OCI-LY7 (cell line): ENCODE measurements around the gene TMEM273. TPM values are rescaled to one million over a fixed set of nuclear protein-coding genes. Genes with fewer than 3 reads are reported as not detected.

Experiments
- BruUV-seq: library from RNA; stranded (reverse); fragments of 400-500 nt; replicated peaks from 2 replicates; lab custom pipeline; 2021; lab: Mats Ljungman, UMichigan
- CTCF ChIA-PET: fragments of 300-600 bp; sonication (Branson Sonifier 250); formaldehyde crosslinking; loops from one replicate; lab custom pipeline; 2022; ENCODE audit warnings: antibody characterized with exemption; ENCODE audit not compliant: unreplicated experiment; lab: Charles Lee
- POLR2A ChIA-PET: fragments of 300-600 bp; sonication (Branson Sonifier 250); formaldehyde crosslinking; loops from one replicate; lab custom pipeline; 2022; ENCODE audit warnings: antibody characterized with exemption; lab: Charles Lee
- DNase-seq: peaks from one replicate; pipeline ENCODE4 v3.0.0-alpha.2; 2015; ENCODE audit warnings: low spot score
- H2AFZ ChIP-seq: fragments of 200-600 bp; sonication (generic), shearing (Covaris generic); 2 replicates; pipeline ENCODE4 v1.6.1; 2014; ENCODE audit warnings: mild to moderate bottlenecking, antibody characterized with exemption, low read length, moderate library complexity
- H3K27ac ChIP-seq: fragments of 200-600 bp; sonication (generic); 2 replicates; pipeline ENCODE4 v1.5.1; 2014; ENCODE audit warnings: mixed run types, low read depth, mild to moderate bottlenecking, moderate library complexity, low read length, inconsistent platforms; ENCODE audit not compliant: poor library complexity, severe bottlenecking
- H3K36me3 ChIP-seq: fragments of 200-600 bp; sonication (generic); 2 replicates; pipeline ENCODE4 v1.6.1; 2014; ENCODE audit warnings: mild to moderate bottlenecking, antibody characterized with exemption, low read length, moderate library complexity, mixed read lengths; ENCODE audit not compliant: insufficient read depth
- H3K4me1 ChIP-seq: fragments of 200-600 bp; sonication (generic); 2 replicates; pipeline ENCODE4 v1.5.1; 2014; ENCODE audit warnings: mild to moderate bottlenecking, low read length; ENCODE audit not compliant: insufficient read depth, poor library complexity, severe bottlenecking
- H3K4me2 ChIP-seq: fragments of 200-600 bp; sonication (generic); 2 replicates; pipeline ENCODE4 v1.6.1; 2014; ENCODE audit warnings: mild to moderate bottlenecking, low read length
- H3K4me3 ChIP-seq: fragments of 200-600 bp; sonication (generic); 2 replicates; pipeline ENCODE4 v1.5.1; 2014; ENCODE audit warnings: mild to moderate bottlenecking, low read depth, low read length; ENCODE audit not compliant: poor library complexity, severe bottlenecking
- H3K79me2 ChIP-seq: fragments of 200-600 bp; sonication (generic); 2 replicates; pipeline ENCODE4 v1.6.1; 2016; ENCODE audit warnings: low read depth, mild to moderate bottlenecking, low read length, moderate library complexity, mixed read lengths; ENCODE audit not compliant: insufficient read depth
- H3K9me2 ChIP-seq: fragments of 200-600 bp; sonication (generic); 2 replicates; pipeline ENCODE4 v1.6.1; 2016; ENCODE audit warnings: mild to moderate bottlenecking, low read length, mixed read lengths; ENCODE audit not compliant: insufficient read depth
- H3K9me3 ChIP-seq: fragments of 200-600 bp; sonication (generic); 2 replicates; pipeline ENCODE4 v1.6.1; 2014; ENCODE audit warnings: mild to moderate bottlenecking, mixed run types, low read length, mixed read lengths
- H4K20me1 ChIP-seq: fragments of 200-600 bp; sonication (generic); 2 replicates; pipeline ENCODE4 v1.6.1; 2014; ENCODE audit warnings: mild to moderate bottlenecking, antibody characterized with exemption, low read length, moderate library complexity, mixed read lengths; ENCODE audit not compliant: insufficient read depth
- EZH2phosphoT487 ChIP-seq: fragments of 200-600 bp; sonication (generic); IDR thresholded peaks from 2 replicates; pipeline ENCODE4 v1.6.1; 2018; ENCODE audit warnings: low read depth, borderline replicate concordance, mild to moderate bottlenecking, mixed run types, antibody characterized with exemption, low read length, moderate library complexity, mixed read lengths
- intact Hi-C: fragments of 100-400 bp; cut with micrococcal nuclease; formaldehyde crosslinking; loops from one replicate; pipeline ENCODE4 v1.10.0; 2022; ENCODE audit not compliant: unreplicated experiment
- total RNA-seq, 2 experiments: library from RNA; depleted of rRNA in 1 of 2; stranded (reverse); fragments of >200 nt in 1 of 2; shearing (Covaris generic) in 1 of 2; gene quantifications; 2 replicates each; pipeline ENCODE4 v1.2.3, GENCODE V29; 2014 to 2022
- TF ChIP-seq, protein P1 (sequence below): fragments of 200-600 bp; sonication (generic); conservative IDR thresholded peaks from 2 replicates; pipeline ENCODE4 v1.5.1; 2014; ENCODE audit warnings: mild to moderate bottlenecking, antibody characterized with exemption, low read length, moderate library complexity, mixed read lengths

Gene TMEM273
- total RNA-seq, 2 experiments from 2014 or later: 0.82 to 1.8 TPM

DNA sequence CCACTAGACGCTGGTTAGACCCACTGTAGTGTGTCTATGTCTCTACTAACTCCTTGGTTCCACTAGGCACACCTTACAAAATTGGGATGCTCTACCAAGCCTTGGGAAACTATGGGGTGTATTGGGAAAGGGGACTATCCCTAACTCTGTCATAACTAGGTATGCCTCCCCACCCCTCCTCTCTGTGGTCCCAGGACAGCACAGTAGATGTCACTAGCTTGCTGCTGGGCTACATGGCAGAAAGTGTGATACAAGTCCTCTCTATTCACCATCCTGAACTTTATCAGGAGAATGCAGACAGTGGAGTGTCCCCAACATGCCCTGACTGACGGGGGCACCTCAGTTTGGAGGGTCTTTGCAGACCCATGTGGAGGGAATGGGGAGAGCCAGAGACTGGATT, 30.3 kb upstream of the TMEM273 start:
- intact Hi-C loops: no loop called here
- Histone ChIP-seq H3K79me2 (no peaks in the 10 kb centered on the region), H3K4me3 (no peak overlapping the region), H3K27ac (no peak overlapping the region), H3K36me3 (no peaks in the 10 kb centered on the region), H3K4me1 (no peaks in the 10 kb centered on the region), H2AFZ (no peak overlapping the region), H4K20me1 (no peaks in the 10 kb centered on the region), H3K4me2 (no peak overlapping the region), H3K9me3 (no peaks in the 10 kb centered on the region), H3K9me2 (no peaks in the 10 kb centered on the region)
- BruUV-seq: no TSS peak
- TF ChIP-seq, protein P1, sequence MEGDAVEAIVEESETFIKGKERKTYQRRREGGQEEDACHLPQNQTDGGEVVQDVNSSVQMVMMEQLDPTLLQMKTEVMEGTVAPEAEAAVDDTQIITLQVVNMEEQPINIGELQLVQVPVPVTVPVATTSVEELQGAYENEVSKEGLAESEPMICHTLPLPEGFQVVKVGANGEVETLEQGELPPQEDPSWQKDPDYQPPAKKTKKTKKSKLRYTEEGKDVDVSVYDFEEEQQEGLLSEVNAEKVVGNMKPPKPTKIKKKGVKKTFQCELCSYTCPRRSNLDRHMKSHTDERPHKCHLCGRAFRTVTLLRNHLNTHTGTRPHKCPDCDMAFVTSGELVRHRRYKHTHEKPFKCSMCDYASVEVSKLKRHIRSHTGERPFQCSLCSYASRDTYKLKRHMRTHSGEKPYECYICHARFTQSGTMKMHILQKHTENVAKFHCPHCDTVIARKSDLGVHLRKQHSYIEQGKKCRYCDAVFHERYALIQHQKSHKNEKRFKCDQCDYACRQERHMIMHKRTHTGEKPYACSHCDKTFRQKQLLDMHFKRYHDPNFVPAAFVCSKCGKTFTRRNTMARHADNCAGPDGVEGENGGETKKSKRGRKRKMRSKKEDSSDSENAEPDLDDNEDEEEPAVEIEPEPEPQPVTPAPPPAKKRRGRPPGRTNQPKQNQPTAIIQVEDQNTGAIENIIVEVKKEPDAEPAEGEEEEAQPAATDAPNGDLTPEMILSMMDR: no peak
- TF ChIP-seq EZH2phosphoT487: no peak
- POLR2A ChIA-PET: no interaction called here
- CTCF ChIA-PET: no interaction called here
- no peak for DNase-seq

DNA sequence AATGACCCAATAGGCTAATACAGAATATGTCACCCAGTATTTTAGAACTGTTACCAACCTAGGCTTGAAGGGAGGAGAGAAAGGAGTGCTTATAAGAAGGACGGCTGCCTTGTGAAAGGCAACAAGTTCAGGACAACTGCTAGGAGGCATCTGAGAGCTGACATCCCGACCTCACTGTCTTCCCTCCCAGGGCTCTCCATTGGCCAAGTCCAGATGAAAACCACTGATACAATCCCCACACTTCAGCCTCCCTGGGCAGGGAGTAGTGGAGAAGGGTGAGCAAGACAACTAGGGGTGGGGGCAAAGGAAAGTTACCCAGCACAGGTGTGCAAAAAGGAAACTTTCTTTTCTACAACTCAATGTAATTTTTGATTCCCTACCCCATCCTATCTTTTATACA, 29.5 kb upstream of the TMEM273 start:
- TF ChIP-seq, protein P1: no peak
- no peak for TF ChIP-seq EZH2phosphoT487
- Histone ChIP-seq H2AFZ (no peak overlapping the region), H3K36me3 (no peaks in the 10 kb centered on the region), H3K4me2 (no peak overlapping the region), H3K4me3 (no peak overlapping the region), H3K9me2 (no peaks in the 10 kb centered on the region), H4K20me1 (no peaks in the 10 kb centered on the region), H3K4me1 (no peaks in the 10 kb centered on the region), H3K27ac (no peak overlapping the region), H3K79me2 (no peaks in the 10 kb centered on the region), H3K9me3 (no peaks in the 10 kb centered on the region)
- no TSS peak for BruUV-seq
- POLR2A ChIA-PET: no interaction called here
- DNase-seq: no peak
- CTCF ChIA-PET: no interaction called here
- intact Hi-C loops: no loop called here

DNA sequence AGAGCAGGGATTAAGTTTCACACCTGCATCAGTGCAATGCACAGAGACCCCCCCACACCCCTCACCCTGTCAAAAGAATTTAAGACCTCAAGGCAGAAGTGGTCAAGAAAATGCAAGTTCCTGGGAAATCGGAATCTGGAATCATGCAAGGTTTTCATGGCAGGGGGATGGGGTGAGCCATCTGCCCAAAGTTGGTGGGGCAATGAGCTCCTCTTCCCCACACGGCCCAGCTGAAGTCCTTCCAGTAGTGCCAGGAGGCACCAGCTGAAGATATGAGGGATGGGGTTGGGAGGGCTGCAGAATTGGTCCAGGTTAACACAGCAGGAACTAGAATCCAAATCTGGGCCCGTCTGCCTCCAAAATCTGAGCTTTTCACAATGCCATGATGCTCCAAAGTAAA, 25.0 kb upstream of the TMEM273 start:
- intact Hi-C loops: no loop called here
- CTCF ChIA-PET: interaction anchor here (0.6 kb wide), 1 partner anchor 18 kb away, joined by 3 read pairs; no protein-coding TSS in a partner anchor

More for the DNA sequence above, 25.0 kb upstream of the TMEM273 start:
- H2AFZ ChIP-seq: no peak overlapping the region
- no peaks in the 10 kb centered on the region for H4K20me1 ChIP-seq
- BruUV-seq: no TSS peak
- H3K4me2 ChIP-seq: no peak overlapping the region
- TF ChIP-seq, protein P1: no peak
- no peak overlapping the region for H3K27ac ChIP-seq
- H3K9me3 ChIP-seq: no peaks in the 10 kb centered on the region
- no peaks in the 10 kb centered on the region for H3K36me3 ChIP-seq
- no peaks in the 10 kb centered on the region for H3K4me1 ChIP-seq
- DNase-seq: no peak
- POLR2A ChIA-PET: interaction anchor here (0.5 to 0.7 kb wide), 2 partner anchors 11 to 205 kb away, joined by 3 read pairs; no protein-coding TSS in a partner anchor
- no peaks in the 10 kb centered on the region for H3K79me2 ChIP-seq
- no peaks in the 10 kb centered on the region for H3K9me2 ChIP-seq
- H3K4me3 ChIP-seq: no peak overlapping the region
